Cortex of kidney (tissue), 1 donor: ENCODE measurements around the gene GLRX3.
A peak's percentile ranks its signal among the peaks of the same experiment; 100 is the strongest.
"Not testable (repeated sequence)": the region's sequence is repeated elsewhere in the genome, so short reads cannot be mapped to it uniquely, and the experiment has no call there.

Source experiments
- DNase-seq: peaks from one replicate; lab custom pipeline; 2025; lab: John Stamatoyannopoulos, UW

Gene GLRX3

GRCh38 chr10:130136226-130137089 is at the start of gene GLRX3:
Gene GLRX3, plus strand, starts transcription at chr10:130136391. Its CDS starts 30 bp downstream, at chr10:130136421.
- peak; percentile 15 for DNase-seq

DNA sequence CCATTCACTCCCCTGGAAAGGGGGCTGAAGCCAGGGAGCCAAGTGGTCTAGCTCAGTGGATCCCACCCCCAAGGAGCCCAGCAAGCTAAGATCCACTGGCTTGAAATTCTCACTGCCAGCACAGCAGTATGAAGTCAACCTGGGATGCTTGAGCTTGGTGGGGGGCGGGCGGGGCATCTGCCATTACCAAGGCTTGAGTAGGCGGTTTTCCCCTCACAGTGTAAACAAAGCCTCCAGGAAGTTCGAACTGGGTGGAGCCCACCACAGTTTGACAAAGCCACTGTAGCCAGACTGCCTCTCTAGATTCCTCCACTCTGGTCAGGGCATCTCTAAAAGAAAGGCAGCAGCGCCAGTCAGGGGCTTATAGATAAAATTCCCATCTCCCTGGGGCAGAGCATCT is 45.6 kb upstream of the GLRX3 start:
- not testable (repeated sequence) for DNase-seq

- no peak for DNase-seq
Measured at GRCh38 chr10:130099344-130099743, 36.8 kb upstream of the GLRX3 start.

DNA sequence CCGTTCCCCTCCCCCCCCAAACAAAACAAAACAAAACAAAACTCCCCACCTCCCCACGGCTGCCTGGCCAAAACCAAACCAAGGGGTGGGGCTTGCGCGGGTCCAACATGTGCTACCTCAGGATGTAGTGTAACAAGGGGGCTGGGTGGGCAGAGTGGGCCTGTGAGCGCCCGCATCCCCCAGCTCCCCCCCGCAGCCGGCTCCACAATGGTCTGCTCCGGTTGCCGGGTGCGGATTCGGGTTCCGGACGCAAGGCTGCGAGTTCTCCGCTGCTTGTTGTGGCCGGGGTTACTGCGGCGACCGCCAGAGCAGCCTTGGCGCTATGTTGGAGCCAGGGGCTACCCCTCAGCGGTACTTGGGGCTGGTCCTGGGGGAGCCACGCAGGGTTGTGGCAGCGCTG is 30.5 kb upstream of the GLRX3 start:
- DNase-seq: no peak

GRCh38 chr10:130108146-130108545 is 28.0 kb upstream of the GLRX3 start:
- not testable (repeated sequence) for DNase-seq

DNA sequence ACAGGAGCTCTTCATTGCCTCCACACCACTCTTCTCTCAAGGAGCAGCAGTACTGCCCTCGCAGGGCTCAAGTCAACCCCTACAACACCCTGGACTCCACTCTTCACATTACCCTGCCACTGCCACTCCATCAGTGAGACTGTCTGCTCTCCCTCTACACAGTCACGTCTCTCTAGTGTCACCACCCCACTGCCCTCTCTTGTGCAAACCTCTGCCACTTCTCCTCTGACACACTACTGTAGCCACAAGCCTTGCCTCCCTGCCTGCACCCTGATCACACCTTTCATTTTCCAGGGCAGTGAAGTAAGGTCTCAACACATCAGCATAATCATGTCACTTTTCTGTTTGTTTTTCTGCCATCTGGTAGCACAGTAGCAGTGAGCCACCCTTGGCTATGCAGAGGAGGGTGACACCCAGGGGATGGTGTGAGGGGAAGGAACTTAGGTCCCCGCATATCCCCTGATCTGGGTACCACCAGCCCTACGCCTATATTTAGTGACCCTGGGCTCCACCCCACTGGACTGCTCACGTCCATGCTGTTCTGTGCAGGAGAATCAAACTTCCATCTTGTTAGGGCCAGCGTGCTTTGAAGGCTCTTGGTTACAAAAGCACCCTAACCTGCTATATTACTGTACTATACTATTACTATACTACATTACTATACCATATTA is 27.1 kb upstream of the GLRX3 start:
- no peak for DNase-seq

DNA sequence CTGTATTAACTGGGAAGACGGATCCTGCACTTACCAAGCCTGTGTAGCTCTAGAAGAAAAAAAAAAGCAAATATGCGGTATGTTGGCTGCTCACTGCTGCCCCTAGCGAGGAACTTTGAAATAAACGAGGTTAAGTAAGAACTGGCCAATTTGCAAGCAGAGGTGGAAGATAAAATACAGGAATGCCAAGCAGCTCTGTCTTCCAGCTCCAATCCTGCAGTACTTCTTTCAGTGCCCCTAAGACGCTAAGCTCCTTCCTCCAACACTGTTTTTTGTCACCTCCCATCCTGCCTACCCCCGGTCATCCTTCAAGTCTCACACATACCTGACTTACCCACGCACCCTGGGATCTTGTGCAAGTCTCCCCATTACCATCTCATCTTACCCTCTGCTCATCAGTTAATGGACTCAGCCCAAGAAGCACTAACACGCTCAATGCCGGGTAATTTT is 26.4 kb upstream of the GLRX3 start:
- no peak for DNase-seq

GRCh38 chr10:130110246-130111112 is 25.7 kb upstream of the GLRX3 start, which contains the start of gene C10orf143:
Gene C10orf143, minus strand, starts transcription at chr10:130110830. Its CDS starts 58 bp downstream, at chr10:130110772.
- peak; percentile 68 for DNase-seq

- peak; percentile 38 for DNase-seq
Measured at GRCh38 chr10:130111113-130111851, 24.9 kb upstream of the GLRX3 start.

DNA sequence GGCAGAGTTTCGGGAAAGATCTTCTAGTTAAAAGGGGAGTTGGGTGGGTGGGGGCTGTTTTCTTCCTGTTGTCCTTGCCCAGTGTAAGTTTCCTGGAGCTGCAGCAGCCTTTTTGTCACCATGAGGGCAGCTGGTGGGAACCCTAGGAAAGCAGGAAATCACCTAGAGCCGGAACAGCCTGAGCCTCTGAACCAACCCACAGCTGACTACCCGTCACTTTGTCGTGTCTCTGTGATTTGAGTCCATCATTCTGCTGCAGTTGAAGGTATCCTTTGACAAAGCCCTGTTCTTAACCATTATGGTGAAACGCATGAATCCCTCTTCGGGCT is 24.4 kb upstream of the GLRX3 start:
- no peak for DNase-seq

DNA sequence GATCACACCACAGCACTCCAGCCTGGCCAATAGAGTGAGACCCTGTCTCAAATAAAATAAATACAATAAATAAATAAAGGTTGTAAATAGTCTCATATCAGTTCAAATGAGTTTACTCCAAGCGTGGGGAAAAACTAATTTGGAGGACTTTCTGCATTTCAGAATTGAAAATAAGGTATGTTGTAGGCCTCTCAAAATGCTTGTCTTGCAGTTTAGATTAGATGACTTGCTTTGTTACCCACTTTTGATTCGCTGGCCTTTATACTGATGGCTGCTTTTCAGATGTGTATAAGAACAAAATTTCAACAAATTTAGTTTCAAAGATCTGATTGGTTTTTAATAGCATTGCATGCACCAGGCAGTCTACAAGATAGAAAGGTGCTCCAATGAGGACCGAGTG is 23.4 kb upstream of the GLRX3 start:
- DNase-seq: no peak

GRCh38 chr10:130116942-130117341 is 19.2 kb upstream of the GLRX3 start:
- not testable (repeated sequence) for DNase-seq

DNA sequence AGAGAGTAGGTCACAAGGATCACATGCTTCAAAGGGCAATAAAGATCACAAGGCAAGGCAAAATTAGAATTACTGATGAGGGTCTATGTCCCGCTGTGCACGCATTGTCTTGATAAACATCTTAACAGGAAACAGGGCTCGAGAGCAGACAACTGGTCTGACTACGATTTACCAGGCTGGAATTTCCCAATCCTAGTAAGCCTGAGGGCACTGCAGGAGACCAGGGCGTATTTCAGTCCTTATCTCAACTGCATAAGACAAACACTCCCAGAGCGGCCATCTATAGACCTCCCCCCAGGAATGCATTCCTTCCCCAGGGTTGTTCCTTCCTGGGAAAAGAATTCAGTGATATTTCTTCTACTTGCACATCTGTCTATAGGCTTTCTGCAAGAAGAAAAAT is 18.7 kb upstream of the GLRX3 start:
- not testable (repeated sequence) for DNase-seq

DNA sequence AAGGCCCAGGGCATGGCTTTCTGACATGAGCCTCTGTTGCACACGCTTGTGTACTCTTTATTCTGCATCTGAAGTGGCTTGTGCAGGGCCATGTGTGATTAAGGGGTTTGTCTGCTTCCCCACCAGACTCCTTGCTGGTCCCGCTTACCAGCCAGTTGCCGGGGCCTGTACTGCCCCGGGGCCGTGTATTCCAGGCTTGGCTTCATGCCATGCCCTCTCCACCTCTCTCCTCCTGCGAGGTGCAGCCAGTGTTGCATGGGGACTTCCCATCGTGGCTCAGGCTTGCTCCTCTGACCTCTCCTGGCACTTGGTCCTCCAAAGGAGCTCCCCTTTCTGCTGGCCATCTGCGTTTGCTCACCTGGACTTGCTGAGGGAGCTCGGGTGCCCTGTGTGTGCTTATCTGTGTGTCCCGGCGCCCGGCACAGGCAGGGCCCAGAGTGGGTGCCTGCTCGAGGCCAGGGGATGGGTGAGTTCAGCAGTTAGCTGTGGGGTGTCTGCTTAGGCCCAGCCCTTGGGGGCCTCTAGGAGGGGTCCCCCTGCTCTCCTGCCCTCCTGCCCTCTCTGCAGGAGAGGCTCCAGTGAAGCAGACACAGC is 14.6 kb upstream of the GLRX3 start:
- DNase-seq: no peak

GRCh38 chr10:130127364-130128061 is 8.7 kb upstream of the GLRX3 start:
- no peak for DNase-seq

- no peak for DNase-seq
Measured at GRCh38 chr10:130128062-130128781, 8.0 kb upstream of the GLRX3 start.

- DNase-seq: no peak
Measured at GRCh38 chr10:130128922-130129321, 7.3 kb upstream of the GLRX3 start.

DNA sequence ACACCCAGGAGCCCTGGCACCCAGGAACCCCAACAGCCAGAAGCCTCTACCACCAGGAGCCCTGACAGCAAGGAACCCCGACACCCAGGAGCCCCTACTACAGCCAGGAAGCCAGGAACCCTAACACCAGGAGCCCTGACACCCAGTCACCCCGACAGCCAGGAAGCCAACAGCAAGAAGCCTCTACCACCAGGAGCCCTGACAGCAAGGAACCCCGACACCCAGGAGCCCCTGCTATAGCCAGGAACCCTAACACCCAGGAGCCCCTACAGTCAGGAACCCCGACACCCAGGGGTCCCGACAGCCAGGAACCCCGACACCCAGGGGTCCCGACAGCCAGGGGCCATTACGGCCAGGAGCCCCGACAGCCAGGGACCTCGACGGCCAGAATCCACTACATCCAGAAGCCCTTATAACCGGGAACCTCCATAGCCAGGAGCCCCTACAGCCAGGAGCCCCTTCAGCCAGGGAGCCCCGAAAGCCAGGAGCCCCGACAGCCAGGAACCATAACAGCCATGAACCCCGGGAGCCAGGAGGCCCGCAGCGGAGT is 440 bp upstream of the GLRX3 start:
- no peak for DNase-seq

DNA sequence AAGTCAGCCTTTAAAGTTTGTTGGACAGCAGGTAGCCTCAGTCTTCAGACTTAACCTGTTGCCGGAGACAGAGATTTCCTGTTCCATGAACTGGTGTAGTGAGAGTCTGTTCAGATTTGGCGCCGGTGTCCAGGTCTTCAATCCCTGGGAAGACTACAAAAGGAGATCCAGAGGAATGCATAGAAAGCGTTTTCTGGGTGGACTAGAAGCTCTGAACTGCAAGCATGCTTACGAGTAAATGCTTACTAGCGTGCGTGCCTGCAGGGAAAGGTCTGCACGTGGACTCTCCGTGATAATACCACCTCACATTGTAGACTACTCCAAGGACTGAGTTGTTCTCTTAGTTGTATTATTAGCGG is 878 bp downstream of the GLRX3 start:
- DNase-seq: no peak
